ENCODE measurements around the gene CENPP.

The CENPP gene

DNA sequence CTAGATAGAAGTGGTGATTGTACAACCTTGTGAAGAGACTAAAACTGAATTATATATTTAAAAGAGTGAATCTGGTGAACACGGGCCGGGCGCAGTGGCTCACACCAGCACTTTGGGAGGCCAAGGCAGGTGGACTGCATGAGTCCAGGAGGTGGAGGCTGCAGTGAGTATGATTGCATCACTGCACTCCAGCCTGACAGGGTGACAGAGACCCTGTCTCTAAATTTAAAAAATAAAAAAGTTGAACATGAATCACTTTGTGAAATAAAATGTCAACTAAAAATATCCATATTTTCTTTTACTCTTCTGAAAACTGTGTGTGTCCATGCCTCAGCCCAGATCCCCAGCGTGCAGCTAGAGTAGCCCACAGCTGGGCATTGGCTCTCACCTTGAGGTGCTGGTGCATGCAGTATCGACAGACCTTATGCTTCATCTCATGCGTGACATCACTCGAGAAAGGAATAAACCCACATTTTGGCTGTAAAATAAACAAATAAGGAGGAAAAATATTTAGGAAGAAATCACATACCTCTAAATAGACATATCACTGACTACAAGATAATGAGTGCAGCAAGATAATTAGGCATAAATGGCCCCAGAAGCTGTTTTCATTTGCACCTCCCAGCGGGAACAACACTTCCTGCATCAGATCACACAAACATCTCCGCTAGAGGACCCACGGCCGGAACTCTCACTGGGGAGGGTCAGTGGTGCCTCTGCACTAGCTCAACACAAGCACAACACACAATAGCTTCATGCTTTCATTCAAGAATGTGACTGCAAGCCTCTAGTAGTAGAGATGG, 322.1 kb downstream of the CENPP start:
- Mint-ChIP-seq H3K4me3 (no peak overlapping the region), H3K36me3 (ENCODE audit: insufficient read depth) (peaks cover 66% of the 10 kb centered on the region), H3K9me3 (no peaks in the 10 kb centered on the region), H3K4me1 (ENCODE audit: low read depth in 2 of 2) (peaks cover 0 to 7% of the 10 kb centered on the region in 2 donors), H3K27ac (no peak overlapping the region), H3K27me3 (no peaks in the 10 kb centered on the region)
- ATAC-seq (replicated peaks) (no peak), DNase-seq (no peak)

DNA sequence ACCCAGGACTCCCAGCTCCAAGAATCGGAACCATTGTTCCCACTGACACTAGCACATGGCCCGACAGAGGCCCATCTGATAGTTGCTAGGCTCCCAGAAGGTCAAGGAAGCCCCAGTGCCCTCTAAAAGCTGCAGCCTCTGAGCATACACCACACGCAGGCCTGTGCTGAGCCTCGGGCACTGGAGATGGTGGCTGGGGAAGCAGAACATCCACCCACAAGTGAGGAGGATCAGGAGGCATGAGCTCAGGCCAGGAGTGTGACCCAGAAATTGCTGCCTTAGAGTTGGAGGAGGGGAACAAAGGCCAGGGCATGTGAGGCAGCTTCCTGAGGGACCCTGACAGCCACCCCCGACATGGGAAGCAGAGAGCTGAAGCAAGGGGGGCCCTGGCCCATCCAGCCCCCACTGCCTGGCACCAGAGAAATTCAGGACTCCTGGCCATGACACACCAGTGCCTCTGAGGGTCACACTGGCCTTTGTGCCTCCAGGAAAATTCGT, 322.8 kb downstream of the CENPP start:
- H3K36me3 Mint-ChIP-seq (ENCODE audit: insufficient read depth), result peaks cover 59% of the 10 kb centered on the region
- no peak overlapping the region for H3K27ac Mint-ChIP-seq
- DNase-seq (no peak), ATAC-seq (replicated peaks) (no peak)
- H3K27me3 Mint-ChIP-seq, result no peaks in the 10 kb centered on the region
- no peaks in the 10 kb centered on the region for H3K9me3 Mint-ChIP-seq
- H3K4me1 Mint-ChIP-seq (ENCODE audit: low read depth in 2 of 2), result peaks cover 0 to 7% of the 10 kb centered on the region in 2 donors
- H3K4me3 Mint-ChIP-seq, result no peak overlapping the region

DNA sequence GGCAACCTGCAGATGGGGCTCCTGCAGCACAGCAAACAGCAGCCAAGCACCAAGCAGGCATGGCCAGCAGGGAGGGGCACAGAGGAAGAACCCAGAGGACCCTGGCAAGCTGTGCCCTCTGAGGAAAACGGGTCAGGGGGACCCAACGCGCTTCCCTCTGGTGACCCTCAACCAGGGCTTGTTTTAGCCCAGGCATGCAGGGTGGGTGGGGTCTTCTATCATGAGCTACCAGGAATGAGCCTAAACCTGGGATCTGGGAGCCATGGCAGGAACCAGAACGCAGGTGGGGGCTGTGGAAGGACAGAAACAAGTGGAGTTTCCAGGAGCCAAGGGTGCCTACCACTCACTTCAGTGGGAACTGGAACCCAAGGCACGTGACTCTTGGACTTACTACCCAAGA, 323.3 kb downstream of the CENPP start:
- no peak overlapping the region for H3K4me3 Mint-ChIP-seq
- no peak for ATAC-seq (replicated peaks)
- H3K27ac Mint-ChIP-seq, result peak overlapping the region in 1 of 2 donors; percentile 38
- H3K36me3 Mint-ChIP-seq (ENCODE audit: insufficient read depth), result peaks cover 58% of the 10 kb centered on the region
- H3K27me3 Mint-ChIP-seq, result no peaks in the 10 kb centered on the region
- no peaks in the 10 kb centered on the region for H3K9me3 Mint-ChIP-seq
- peaks cover 0 to 7% of the 10 kb centered on the region in 2 donors for H3K4me1 Mint-ChIP-seq (ENCODE audit: low read depth in 2 of 2)
- DNase-seq, result no peak

DNA sequence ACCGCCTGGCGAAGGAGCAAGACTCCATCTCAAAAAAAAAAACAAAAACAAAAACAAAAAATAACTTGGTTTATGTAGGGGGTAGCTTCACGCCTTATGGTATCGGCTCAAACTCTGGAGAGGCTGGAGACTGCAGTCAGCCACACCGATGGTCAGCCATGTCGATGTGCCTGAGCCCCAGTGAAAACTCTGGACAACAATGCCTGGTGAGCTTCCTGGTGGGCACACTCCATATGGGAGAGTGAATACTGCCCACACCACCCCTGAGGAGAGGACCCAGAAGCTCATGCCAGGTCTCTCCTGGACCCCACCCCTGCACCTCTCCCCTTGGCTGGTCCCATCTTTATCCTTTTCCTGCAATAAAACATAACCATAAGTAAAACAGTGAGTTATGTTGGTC, 324.5 kb downstream of the CENPP start:
- H3K27ac Mint-ChIP-seq, result peak overlapping the region in 1 of 2 donors; percentile 38
- peaks cover 54% of the 10 kb centered on the region for H3K36me3 Mint-ChIP-seq (ENCODE audit: insufficient read depth)
- no peaks in the 10 kb centered on the region for H3K9me3 Mint-ChIP-seq
- no peak for DNase-seq
- H3K27me3 Mint-ChIP-seq, result no peaks in the 10 kb centered on the region
- ATAC-seq (replicated peaks), result no peak
- H3K4me3 Mint-ChIP-seq, result no peak overlapping the region
- no peaks in the 10 kb centered on the region for H3K4me1 Mint-ChIP-seq (ENCODE audit: low read depth in 2 of 2)

DNA sequence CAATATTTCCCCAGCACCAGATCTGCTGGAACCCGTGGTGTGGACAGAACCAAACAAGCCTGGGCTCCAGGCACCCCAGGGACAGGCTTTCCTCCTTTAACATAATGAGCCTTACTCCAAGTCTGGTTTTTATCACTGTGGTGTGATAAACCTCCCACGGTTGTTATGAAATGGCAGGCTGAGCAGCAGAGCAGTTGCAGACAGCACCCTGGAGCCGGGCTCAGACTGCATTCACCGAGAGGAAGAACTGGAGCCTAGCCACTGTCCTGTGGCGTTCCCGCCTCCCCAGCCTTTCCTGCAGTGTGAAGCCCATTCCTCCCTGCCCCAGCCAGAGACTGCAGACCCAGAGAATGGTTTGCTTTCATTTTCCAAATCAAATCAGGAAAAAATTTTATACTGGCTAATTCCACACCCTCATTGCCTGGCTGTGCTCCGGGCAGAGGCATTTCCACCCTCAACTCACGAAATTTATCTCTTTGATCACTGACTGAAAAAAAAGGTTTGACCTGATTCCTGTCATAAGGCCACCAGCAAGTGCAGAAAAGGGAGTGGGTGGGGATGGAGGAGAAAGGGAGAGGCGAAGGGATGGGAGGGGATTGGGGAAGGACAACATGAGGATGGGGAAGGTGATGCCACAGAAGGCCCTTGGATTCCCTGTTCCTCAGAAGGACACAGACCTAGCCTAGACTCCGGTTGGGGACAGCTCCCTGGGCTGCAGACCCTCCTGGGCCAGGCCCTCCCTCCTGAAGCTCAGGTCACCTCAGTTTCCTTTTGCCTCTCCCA, 325.3 kb downstream of the CENPP start:
- Mint-ChIP-seq H3K27me3 (no peaks in the 10 kb centered on the region), H3K4me3 (no peak overlapping the region), H3K9me3 (no peaks in the 10 kb centered on the region), H3K27ac (no peak overlapping the region), H3K36me3 (ENCODE audit: insufficient read depth) (peaks cover 52% of the 10 kb centered on the region), H3K4me1 (ENCODE audit: low read depth in 2 of 2) (no peaks in the 10 kb centered on the region)
- DNase-seq, result no peak
- no peak for ATAC-seq (replicated peaks)

DNA sequence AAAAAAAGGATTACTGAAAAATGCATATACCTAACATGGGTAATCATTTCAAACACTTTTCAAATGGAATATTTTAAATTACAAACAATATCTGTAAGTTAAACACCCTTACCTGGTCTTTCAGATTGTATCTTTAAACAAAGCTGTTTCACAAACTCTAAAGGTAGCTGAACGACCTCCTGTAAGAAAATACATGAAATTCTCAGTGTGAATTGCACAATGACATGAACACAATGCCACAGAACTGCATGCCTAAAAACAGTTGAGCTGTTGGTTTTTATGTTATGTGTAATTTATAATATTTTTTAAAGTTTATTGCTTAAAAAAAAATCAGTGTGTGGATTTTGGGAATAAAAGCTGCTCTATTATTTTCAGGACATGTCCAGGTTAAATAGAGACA, 326.7 kb downstream of the CENPP start:
- no peaks in the 10 kb centered on the region for H3K4me1 Mint-ChIP-seq (ENCODE audit: low read depth in 2 of 2)
- DNase-seq (no peak), ATAC-seq (replicated peaks) (no peak)
- no peak overlapping the region for H3K27ac Mint-ChIP-seq
- H3K36me3 Mint-ChIP-seq (ENCODE audit: insufficient read depth), result peaks cover 42% of the 10 kb centered on the region
- no peaks in the 10 kb centered on the region for H3K9me3 Mint-ChIP-seq
- H3K27me3 Mint-ChIP-seq, result no peaks in the 10 kb centered on the region
- no peak overlapping the region for H3K4me3 Mint-ChIP-seq

DNA sequence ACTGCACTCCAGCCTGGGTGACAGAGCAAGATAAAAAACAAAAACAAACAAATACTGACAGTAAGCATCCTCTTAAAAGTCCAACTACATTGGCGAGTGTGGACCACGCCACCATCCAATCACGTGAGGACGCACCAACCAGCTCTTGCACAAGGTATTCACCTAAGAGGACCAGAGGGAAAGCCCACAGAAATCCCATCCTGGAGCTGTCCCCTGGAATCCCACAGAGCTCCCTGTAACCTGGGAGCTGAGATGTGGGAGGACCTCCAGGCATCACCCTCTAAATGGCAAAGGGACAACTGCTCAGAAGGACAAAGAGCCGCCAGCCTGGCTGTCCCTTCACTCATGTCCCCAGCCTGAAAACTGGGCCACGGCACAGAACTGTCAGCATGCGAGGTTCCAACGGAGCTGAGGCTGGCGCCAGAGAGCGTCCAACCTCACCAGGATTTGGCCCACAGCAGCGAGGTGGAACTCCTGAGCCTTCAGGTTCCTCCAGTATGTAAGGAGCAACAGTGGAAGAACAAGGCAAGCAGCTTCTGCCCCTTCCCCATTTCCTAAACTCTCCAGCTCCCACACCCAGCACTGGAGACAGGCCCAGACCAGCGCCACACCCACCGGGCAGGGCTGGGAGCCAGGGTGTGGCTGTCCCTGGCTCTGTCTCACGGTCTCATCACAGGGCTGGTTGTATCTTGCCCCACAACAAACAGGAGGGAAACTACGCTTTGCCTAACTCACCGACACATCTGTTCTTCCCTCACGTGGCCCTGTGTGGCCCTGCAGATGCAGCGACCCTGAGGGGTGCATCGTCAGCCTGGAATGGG, 328.9 kb downstream of the CENPP start:
- Mint-ChIP-seq H3K9me3 (no peaks in the 10 kb centered on the region), H3K27me3 (no peaks in the 10 kb centered on the region), H3K4me3 (no peak overlapping the region), H3K36me3 (ENCODE audit: insufficient read depth) (peaks cover 36% of the 10 kb centered on the region), H3K27ac (peak overlapping the region in 1 of 2 donors; percentile 49), H3K4me1 (ENCODE audit: low read depth in 2 of 2) (no peaks in the 10 kb centered on the region)
- ATAC-seq (replicated peaks) (no peak), DNase-seq (no peak)

DNA sequence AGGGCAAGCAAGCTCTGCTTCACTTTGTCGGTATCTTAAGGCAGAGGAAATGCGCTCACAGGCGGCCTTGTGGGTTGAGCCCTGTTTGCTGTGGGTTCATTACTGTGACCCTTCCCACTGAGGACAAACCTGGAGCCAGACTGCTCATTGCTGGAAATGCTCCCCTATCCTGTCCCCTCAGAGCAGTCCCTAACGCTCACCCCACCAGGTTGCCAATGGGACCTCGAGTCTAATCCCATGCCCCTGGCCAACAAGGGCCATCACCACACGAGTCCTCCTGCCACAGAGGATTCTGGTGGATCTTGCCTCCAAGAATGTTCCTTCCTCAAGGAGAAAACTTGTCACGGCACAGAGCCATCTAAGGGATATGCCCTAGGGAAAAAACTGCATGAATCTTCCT, 329.6 kb downstream of the CENPP start:
- no peaks in the 10 kb centered on the region for H3K9me3 Mint-ChIP-seq
- H3K36me3 Mint-ChIP-seq (ENCODE audit: insufficient read depth), result peaks cover 35% of the 10 kb centered on the region
- H3K4me1 Mint-ChIP-seq (ENCODE audit: low read depth in 2 of 2), result peaks cover 2 to 4% of the 10 kb centered on the region in 2 donors
- no peak overlapping the region for H3K4me3 Mint-ChIP-seq
- H3K27ac Mint-ChIP-seq, result peak overlapping the region in 1 of 2 donors; percentile 49
- ATAC-seq (replicated peaks) (no peak), DNase-seq (no peak)
- no peaks in the 10 kb centered on the region for H3K27me3 Mint-ChIP-seq

DNA sequence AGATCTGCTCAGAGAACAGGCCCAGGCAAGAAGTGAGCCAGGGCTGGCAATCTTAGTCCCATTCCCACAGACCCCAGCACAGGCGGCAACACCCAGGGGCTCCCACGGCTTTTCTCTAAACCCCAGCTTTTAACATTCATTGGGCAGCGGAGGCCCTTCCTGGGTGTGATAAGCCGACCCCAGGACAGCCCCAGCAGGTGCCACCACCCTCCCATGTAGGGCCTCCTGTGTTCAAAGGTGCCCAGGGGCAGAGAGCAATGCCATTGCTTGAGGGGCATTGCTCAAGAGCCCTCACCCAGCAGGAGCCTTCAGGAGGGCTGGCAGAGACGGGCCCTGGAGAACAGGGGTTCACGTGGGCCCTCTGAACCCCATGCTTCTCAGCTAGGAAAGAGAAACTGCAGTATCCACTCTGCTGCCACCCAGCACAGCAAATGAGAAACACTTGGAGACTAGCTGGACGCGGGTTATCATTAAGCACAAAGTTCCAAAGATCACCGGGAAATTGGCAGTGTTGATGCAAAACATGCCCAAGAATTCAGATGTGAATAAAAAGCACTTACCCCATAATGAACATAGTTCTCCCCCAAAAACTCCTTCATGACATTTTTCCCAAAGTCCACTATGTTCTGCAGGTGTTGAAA, 330.3 kb downstream of the CENPP start:
- ATAC-seq (replicated peaks) (no peak), DNase-seq (no peak)
- no peak overlapping the region for H3K4me3 Mint-ChIP-seq
- H3K27ac Mint-ChIP-seq, result no peak overlapping the region
- no peaks in the 10 kb centered on the region for H3K9me3 Mint-ChIP-seq
- H3K36me3 Mint-ChIP-seq (ENCODE audit: insufficient read depth), result peaks cover 30% of the 10 kb centered on the region
- H3K27me3 Mint-ChIP-seq, result no peaks in the 10 kb centered on the region
- H3K4me1 Mint-ChIP-seq (ENCODE audit: low read depth in 2 of 2), result peaks cover 2 to 4% of the 10 kb centered on the region in 2 donors

DNA sequence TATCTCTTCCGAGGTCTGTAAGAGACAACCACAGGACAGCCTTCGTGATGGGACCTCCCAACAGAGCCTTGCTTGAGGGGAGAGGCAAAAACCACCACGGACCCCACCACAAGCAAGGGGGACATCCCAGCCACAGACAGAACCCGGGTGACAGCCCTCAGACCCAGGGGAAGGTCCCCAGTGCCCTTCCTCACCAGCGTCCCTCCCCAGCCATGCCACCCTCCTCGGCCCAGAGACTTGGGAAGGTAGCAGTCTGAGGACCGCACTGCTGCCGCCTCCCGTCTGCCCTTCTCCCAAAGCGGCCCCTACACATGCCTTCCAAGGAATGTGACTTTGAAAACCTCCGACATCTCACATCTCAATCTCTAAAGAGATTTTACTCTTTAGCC, 330.8 kb downstream of the CENPP start:
- ATAC-seq (replicated peaks) (no peak), DNase-seq (no peak)
- no peaks in the 10 kb centered on the region for H3K27me3 Mint-ChIP-seq
- H3K4me1 Mint-ChIP-seq (ENCODE audit: low read depth in 2 of 2), result peaks cover 3 to 4% of the 10 kb centered on the region in 2 donors
- no peak overlapping the region for H3K4me3 Mint-ChIP-seq
- H3K27ac Mint-ChIP-seq, result no peak overlapping the region
- H3K36me3 Mint-ChIP-seq (ENCODE audit: insufficient read depth), result peaks cover 28% of the 10 kb centered on the region
- H3K9me3 Mint-ChIP-seq, result no peaks in the 10 kb centered on the region

DNA sequence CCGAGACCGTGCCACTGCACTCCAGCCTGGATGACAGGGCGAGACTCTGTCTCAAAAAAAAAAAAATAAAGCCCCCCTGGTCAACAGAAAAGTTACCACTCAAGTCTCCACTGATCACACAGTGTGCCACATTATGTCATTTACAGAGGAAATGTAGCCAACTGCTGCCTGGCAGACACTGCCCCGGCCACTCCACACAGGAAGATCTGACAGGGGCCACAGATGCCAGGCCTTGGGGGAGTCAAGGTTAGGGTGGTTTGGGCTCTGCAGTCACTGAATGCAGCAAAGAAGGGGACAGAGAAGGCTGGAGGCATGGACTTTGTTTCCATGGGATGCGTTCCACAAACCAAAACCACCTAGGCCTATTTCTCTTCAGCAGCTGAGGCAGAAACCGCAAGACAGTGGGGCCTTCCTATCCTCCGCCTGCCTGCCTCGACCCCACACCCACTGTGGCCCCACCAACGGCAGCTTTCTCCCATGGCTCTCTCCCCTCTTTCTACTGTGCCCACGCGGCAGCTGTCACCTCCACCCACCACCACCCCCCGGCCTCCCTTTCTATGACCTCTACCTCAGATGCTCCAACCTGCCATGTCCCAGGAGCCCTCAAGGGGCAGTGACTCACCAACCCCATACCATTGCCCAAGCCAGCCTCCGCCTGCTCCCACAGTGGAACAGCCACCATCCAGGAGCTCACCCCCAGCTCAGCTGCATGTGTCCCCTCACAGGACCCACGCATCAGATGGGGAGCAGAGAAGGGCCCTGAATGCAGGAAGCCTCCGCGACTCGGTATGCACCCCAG, 331.7 kb downstream of the CENPP start:
- Mint-ChIP-seq H3K27ac (peak overlapping the region in 1 of 2 donors; percentile 8), H3K9me3 (no peaks in the 10 kb centered on the region), H3K4me1 (ENCODE audit: low read depth in 2 of 2) (peaks cover 7 to 9% of the 10 kb centered on the region in 2 donors), H3K27me3 (no peaks in the 10 kb centered on the region), H3K36me3 (ENCODE audit: insufficient read depth) (peaks cover 19% of the 10 kb centered on the region), H3K4me3 (no peak overlapping the region)
- ATAC-seq (replicated peaks) (no peak), DNase-seq (no peak)

DNA sequence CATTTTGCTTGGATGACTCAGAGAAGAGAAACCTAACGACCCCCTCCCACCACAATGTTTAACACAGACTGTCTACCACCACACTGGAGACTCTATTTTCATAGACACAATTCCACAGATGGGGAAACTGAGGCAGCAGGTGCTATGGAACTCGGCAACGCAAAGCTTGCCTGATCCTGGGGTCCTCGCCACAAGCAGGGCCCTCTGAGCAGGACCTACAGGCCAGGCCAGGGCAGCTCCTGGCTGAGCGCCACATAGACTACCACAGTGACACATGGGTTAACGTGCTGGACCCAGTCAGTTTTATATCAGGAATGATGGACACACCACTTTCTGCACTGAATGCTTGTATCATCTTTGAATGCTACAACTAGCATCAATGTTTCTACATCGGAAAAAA, 332.4 kb downstream of the CENPP start:
- Mint-ChIP-seq H3K27me3 (no peaks in the 10 kb centered on the region), H3K9me3 (no peaks in the 10 kb centered on the region), H3K27ac (no peak overlapping the region), H3K36me3 (ENCODE audit: insufficient read depth) (peaks cover 19% of the 10 kb centered on the region), H3K4me3 (no peak overlapping the region), H3K4me1 (ENCODE audit: low read depth in 2 of 2) (peaks cover 8 to 12% of the 10 kb centered on the region in 2 donors)
- DNase-seq, result no peak
- no peak for ATAC-seq (replicated peaks)
